LNCAP (cell line): ENCODE results near the gene SLITRK4.

Experiments used
- TF ChIP-seq, protein P1 (sequence below): fragments of 450-650 bp; IDR thresholded peaks from 2 replicates; pipeline ENCODE4 v1.5.1; 2017; ENCODE audit warnings: mild to moderate bottlenecking

SLITRK4 gene

DNA sequence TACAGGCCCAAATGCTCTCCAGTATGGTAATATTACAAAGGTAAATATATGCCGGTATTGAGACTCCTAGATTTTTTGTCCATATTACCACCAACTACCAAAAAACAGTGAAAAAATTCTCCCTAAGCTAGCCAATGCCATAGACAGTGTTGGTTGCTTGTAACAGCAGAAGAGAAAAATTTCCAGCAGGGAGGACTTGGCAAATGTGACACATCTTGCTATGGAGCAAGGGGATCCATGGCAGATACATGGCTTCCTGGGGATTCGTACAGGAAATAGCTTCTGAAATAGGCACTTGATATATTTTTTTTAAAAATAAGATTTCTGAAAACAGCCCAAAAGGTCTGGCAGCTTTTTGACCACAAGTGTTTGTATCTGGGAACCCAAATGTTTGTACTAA lies 14.6 kb downstream of the SLITRK4 start:
- TF ChIP-seq, protein P1, sequence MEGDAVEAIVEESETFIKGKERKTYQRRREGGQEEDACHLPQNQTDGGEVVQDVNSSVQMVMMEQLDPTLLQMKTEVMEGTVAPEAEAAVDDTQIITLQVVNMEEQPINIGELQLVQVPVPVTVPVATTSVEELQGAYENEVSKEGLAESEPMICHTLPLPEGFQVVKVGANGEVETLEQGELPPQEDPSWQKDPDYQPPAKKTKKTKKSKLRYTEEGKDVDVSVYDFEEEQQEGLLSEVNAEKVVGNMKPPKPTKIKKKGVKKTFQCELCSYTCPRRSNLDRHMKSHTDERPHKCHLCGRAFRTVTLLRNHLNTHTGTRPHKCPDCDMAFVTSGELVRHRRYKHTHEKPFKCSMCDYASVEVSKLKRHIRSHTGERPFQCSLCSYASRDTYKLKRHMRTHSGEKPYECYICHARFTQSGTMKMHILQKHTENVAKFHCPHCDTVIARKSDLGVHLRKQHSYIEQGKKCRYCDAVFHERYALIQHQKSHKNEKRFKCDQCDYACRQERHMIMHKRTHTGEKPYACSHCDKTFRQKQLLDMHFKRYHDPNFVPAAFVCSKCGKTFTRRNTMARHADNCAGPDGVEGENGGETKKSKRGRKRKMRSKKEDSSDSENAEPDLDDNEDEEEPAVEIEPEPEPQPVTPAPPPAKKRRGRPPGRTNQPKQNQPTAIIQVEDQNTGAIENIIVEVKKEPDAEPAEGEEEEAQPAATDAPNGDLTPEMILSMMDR = no peak

DNA sequence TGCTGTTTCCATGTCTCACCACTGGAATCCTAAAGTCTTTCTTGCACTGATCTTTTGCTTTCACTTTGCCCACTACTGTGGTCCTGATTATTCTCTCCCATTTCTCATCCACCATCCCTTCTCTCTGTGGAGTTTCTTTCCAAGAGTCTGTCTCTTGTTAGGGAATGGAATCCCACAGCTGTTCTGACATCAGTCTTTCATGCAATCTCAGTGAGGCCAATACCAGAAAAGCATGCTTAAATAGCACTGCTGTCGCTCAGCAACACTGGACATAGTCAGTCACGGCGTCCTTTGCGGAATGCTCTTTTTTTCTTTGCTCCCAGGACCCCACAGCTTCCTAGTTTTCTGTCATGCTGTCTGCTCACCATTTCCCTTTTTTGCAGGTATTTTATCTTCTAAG lies 20.1 kb downstream of the SLITRK4 start:
- TF ChIP-seq, protein P1 = no peak

DNA sequence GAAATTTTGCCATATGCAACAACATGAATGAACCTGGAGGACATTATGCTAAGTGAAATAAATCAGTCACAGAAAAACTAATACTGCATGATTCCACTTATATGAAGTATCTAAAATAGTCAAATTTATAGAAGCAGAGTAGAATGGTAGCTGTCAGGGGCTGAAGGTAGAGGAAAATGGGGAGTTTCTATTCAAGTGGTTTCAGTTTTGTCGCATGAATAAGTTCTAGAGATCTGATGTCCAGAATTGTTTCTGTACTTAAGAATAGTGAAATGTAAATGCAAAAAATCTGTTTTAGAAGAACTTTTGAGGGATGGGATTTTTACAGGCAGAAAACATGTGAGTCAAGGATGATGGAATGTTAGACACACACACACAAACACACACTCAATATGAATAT lies 34.1 kb downstream of the SLITRK4 start:
- TF ChIP-seq, protein P1 = no peak

DNA sequence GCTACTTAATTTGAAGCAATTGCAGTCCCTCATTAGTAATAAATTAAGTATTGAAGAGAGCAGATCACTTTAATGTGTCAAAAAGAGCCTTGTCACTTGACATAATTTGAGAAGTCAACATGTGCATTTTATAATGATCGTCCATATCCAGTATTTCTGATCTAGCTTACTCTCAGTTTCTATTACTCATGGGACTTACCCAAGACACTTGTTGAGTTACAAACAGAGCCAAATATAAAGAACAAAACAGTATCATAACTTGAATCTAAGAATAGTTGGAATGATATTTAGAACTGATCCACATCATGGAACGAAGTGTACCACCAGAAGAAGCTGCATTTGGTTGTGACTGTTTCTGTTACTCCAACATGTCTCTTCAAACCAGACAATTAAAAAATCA lies 54.7 kb downstream of the SLITRK4 start:
- TF ChIP-seq, protein P1 = no peak

DNA sequence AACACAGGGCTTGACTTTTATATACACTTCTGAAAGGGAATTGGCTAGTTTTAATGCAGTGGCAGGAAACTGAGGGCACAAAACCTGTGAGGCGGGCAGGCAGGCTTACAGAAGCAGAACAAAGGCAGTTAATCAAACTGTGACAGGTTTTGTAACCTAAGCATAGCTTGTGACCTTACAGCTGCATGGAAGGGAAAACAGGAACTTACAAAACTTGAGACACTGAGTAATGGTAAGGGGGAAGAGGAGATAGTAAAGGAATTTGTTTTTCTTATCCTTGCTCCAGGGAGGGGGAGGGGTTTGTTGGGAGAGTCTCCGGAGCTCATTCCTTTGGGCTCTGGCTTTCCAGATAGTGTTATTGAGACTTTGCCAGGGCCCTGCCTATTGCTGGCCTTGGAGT lies 55.6 kb downstream of the SLITRK4 start:
- TF ChIP-seq, protein P1 = no peak
